Stimulated activated CD4-positive, alpha-beta T cell treated with anti-CD3 and anti-CD28 coated beads, Interleukin-4, amount 100 ng/mL, for 4 hours (primary cell): Measurements from ENCODE around the gene GTF2F1.
A peak's percentile ranks its signal among the peaks of the same experiment; 100 is the strongest.
"Not testable (repeated sequence)": the region's sequence is repeated elsewhere in the genome, so short reads cannot be mapped to it uniquely, and the experiment has no call there.

Source experiments
- DNase-seq, 2 experiments: peaks; one replicate each; pipeline ENCODE4 v3.0.0-alpha.2; 2020

GTF2F1 gene

DNA sequence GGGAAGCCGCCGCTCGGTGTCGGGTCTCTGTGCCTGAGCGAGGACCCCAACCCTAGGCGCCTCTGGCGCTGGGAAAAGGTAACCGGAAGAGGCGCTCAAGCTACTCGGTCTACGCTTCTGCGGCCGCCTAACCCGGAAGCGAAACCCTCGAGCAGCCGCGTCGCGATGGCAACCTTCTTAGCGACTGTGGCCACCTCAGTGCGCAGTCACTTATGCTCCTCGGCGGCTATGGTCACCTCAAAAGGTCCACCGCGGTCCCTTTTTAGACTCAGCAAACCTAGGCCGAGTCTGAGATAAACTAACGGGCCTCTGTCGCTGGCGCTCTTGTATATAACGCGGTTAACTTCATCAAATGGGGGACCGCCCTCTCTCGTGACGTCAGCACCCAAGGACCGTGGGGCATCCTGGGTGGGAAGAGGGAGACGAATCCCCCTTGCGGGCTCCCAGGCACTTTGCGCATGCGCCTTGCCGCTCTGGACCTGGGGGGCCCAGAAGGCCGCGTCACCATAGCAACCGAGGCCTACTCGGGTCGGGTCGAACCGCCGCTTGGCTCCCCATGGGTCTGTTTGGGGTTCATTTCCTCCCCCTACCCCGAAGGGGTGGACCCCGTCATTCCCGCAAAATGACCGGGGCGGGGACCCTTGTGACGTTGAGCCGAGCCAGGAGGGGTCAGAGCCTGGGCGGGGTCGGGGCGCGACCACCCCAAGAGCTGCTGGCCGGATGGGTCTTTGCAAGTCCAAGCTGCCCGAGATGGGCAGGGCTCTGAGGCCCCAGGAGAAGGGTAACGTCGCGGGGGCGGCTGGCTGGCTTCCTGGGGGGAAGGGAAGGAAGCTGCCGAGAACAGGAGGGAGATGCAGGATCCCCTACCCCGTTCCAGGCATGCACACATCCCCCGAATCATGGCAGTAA, at the start of gene GTF2F1:
Gene GTF2F1 (minus strand): TSS at position 91 of the 909 bp plus-strand sequence. CDS start 169 bp downstream, outside the sequence.
- peak; percentile 91 to 93 for DNase-seq

- no peak for DNase-seq
These were observed 49.2 kb upstream of the GTF2F1 start for GRCh38 chr19:6442087-6442688.

DNA sequence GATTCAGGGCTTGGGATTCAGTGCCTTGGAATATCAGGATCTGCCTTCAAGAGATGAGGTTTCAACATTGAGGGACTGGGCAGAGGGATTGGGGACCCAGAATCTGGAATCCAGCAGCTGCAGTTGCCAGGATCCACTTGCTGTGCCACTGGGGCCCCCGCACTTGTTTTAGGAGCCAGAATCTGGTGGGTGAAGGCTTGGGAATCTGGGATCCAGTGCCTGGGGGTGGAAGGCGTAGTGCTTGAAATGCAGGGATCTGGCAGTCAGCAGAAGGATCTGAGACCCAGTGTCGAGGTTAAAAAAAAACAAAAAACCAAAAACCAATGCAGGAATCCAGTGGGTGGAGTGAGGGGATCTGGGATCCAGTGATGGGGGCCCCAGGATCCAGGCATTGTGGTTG, 47.9 kb upstream of the GTF2F1 start:
- DNase-seq, result no peak

DNA sequence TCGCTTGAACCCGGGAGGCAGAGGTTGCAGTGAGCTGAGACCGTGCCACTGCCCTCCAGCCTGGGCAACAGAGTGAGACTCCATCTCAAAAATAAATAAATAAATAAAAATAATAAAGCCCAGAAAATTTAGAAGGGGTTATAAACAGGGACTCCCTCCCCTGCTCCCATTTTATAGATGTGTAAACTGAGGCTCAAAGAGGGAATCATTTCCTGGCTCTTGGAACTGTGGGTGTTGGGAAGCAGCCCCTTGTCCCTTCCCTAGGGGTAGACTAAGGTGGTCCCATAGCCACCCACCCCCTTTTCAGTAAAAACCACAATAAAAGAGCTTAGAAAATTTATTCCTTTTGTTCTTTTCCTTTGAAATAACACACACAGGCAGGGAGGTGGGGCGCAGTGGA, 46.8 kb upstream of the GTF2F1 start:
- DNase-seq, result no peak

- no peak for DNase-seq
These were observed 40.7 kb upstream of the GTF2F1 start, which contains the start of gene SLC25A41 for GRCh38 chr19:6433663-6434062. TSS of gene SLC25A41 (minus strand) at chr19:6433763. CDS start at chr19:6433693, 70 bp downstream.

GRCh38 chr19:6433165-6433564, 40.2 kb upstream of the GTF2F1 start:
- no peak for DNase-seq

GRCh38 chr19:6431891-6432290, 38.9 kb upstream of the GTF2F1 start:
- no peak for DNase-seq

GRCh38 chr19:6429419-6430221, 36.7 kb upstream of the GTF2F1 start:
- DNase-seq, result no peak

DNA sequence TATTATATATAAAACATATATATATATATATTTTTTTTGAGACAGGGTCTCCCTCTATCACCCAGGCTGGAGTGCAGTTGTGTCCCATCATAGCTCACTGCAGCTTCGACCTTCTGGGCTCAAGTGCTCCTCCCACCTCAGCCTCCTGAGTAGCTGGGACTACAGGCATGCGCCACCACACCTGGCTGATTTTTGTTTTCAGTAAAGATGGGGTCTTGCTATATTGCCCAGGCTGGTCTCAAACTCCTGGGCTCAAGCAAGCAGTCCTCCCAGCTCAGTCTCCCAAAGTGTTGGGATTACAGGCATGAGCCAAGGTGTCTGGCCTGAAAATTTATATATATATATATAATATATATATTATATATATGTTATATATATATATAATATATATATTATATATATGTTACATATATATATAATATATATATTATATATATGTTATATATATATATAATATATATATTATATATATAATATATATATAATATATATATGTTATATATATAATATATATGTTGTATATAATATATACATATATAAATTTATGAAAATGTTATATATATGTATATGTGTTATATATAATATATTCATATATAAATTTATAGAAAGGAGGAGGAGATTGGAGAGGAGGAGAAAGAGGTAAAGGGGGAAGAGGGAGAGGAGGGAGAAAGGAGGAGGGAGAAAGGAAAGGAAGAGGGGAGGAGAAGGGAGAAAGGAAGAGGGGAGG, 35.9 kb upstream of the GTF2F1 start:
- not testable (repeated sequence) for DNase-seq

DNA sequence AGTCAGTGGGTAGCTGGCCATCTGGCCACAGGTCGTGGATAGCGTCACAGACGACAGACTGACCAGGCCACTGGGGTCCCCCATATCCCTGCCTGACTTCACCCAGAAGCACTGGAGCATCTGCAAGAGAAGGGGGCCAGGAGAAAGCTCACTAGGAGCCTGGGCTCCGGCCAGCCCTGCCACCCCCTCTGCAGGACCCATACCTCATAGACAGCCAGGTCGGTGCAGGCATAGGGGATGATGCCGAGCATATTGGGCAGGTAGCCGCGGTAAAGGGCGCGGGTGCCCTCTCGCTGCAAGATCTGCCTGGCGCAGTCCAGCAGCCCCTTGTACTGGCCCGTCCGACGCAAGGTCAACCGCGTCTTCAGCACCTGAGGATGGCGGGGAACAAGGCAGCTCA, 34.2 kb upstream of the GTF2F1 start:
- no peak for DNase-seq

GRCh38 chr19:6425732-6426620, 33.0 kb upstream of the GTF2F1 start:
- no peak for DNase-seq

- peak; percentile 97 to 100 for DNase-seq
These were observed 32.2 kb upstream of the GTF2F1 start for GRCh38 chr19:6424939-6425731.

- DNase-seq, result peak; percentile 40 to 53
These were observed 31.4 kb upstream of the GTF2F1 start, which contains the start of gene KHSRP for GRCh38 chr19:6424195-6424938. TSS of gene KHSRP (minus strand) at chr19:6424811. CDS start at chr19:6424701, 110 bp downstream.

DNA sequence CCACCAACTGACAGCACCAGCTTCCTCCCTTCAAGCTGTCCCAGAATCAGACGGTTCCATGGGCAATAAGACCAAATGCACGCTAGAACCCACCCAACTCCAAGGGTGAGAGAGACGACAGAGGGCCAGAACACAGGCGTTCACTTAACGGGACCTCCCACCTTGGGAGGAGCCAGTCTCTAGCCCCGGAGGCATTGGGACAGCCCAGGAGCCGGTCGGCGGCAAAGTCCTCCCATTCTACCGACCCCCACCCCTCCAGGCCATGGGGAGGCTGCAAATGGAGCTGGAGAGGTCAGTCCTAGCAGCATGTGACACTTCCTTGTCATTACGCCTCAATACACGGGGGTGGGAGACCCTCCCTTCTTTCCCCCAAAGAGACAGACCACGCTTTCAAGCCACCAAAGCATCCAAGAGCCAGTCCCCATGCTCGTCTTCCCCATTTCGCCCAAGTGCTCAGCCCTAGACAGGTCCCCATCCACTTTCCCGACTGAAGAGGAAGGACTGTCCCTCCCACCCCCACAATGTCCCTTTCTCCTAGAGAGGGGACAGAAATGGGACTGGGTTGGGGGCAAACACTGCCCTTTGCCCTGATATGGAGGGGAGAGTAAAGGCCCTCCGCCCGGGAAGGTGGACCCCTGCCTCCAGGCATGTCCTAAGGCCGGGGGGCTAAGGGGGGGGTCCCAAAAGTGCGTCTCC, 30.7 kb upstream of the GTF2F1 start:
- peak; percentile 21 to 31 for DNase-seq

DNA sequence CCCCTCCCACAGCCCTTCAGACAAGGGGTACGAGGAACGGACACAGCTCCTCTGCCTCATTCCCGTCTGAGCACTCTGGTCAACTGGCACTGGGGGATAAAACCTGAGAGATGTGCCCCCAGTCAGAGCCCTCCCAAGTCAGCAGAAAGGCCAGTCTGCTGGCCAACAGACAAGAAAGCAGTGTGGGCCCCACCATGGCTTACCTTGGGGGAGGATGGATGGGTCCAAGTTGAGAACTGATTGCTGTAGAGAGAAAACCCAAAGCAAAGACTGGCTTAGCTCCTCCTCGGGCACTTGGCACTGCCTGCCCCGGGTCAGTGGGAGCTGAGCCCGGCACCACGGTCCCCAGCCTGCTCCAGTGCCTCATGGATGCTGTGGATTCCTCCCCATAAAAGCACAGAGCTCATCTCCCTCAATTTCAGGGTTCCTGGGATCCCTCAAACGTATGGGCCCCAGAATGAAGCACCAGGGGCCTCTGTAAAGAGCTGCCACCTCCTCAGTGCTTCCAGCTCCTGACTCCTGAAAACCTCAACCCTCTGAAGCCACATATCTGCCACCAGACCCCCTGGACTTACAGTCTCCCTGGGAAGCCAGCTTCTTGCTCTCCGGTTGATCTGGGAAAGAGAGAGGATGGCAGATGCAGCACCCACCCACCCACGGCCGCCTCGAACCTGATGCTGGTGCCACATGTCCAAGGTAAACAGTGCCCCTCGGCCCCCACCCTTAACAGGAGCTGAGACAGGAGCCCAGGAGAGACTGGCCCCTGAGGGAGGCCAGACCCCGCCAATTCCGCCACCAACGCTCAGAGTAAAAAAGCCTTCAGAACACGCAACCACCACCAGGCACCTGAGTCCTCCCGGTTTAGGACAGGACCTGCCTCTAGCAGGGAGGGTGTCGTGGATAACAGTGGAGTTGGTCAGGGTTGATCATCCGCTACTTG, 28.4 kb upstream of the GTF2F1 start:
- no peak for DNase-seq

DNA sequence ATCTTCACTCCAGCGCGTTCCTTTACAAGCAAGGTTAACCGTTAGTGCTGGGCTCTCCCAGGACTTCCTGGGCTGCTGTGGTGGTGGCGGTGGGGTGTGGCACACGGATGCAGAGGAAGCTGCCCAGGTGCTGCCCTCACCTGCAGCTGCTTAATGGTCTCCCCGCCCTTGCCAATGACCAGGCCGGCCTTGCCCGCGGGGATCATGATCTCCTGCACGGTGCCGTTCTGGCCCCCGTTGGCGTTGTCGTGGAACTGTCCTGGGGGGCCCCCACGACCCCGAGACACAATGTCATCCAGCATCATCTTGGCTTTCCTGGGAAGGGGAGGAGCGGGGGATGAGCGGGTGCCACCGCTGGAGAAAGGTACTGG, 25.6 kb upstream of the GTF2F1 start:
- DNase-seq, result no peak

- DNase-seq, result no peak
These were observed 25.0 kb upstream of the GTF2F1 start for GRCh38 chr19:6417713-6418561.
